H54 (cell line): Measurements from ENCODE around the gene ZSCAN26.

ENCODE experiments used
- DNase-seq: peaks from one replicate; pipeline ENCODE4 v3.0.0; 2011; ENCODE audit warnings: low spot score, mixed read lengths; ENCODE audit not compliant: insufficient read length
- FAIRE-seq: peaks from 3 replicates; lab custom pipeline; 2011; peaks lifted over from hg19 to GRCh38; lab: Jason Lieb, UNC
- POLR2A ChIP-seq: IDR thresholded peaks from 2 replicates; pipeline ENCODE4 v1.6.1; 2011; ENCODE audit warnings: low read depth, mild to moderate bottlenecking, low read length

ZSCAN26 gene

GRCh38 chr6:28266962-28267694, at the start of gene ZSCAN26:
Gene ZSCAN26 (plus strand): TSS chr6:28267143. CDS start chr6:28271920, 4,777 bp downstream.
- DNase-seq = peak; percentile 57
- peak; percentile 82 for FAIRE-seq
- TF ChIP-seq POLR2A = peak; percentile 54

- FAIRE-seq = no peak
Observed at GRCh38 chr6:28217890-28218289, 49.1 kb upstream of the ZSCAN26 start.

GRCh38 chr6:28218312-28219248, 48.4 kb upstream of the ZSCAN26 start:
- DNase-seq (peak; percentile 60), FAIRE-seq (peak; percentile 60)
- TF ChIP-seq POLR2A = peak; percentile 65

More at GRCh38 chr6:28217890-28218289, 49.1 kb upstream of the ZSCAN26 start:
- no peak for TF ChIP-seq POLR2A
- DNase-seq = no peak

GRCh38 chr6:28220257-28221133, 46.4 kb upstream of the ZSCAN26 start:
- TF ChIP-seq POLR2A = no peak
- FAIRE-seq (peak; percentile 38), DNase-seq (no peak)

- TF ChIP-seq POLR2A = no peak
- FAIRE-seq = peak; percentile 20
- no peak for DNase-seq
Observed at GRCh38 chr6:28224131-28225055, 42.5 kb upstream of the ZSCAN26 start.

- FAIRE-seq = peak; percentile 96
- peak; percentile 67 for TF ChIP-seq POLR2A
- peak; percentile 67 for DNase-seq
Observed at GRCh38 chr6:28225056-28225834, 41.7 kb upstream of the ZSCAN26 start, which contains the start of gene ZSCAN9. Gene ZSCAN9 (plus strand): TSS chr6:28225275. CDS start chr6:28227085, 1,810 bp downstream.

- TF ChIP-seq POLR2A = no peak
- no peak for DNase-seq
- no peak for FAIRE-seq
Observed at GRCh38 chr6:28226460-28226859, 40.5 kb upstream of the ZSCAN26 start.

- TF ChIP-seq POLR2A = no peak
- no peak for FAIRE-seq
Observed at GRCh38 chr6:28232785-28233184, 34.2 kb upstream of the ZSCAN26 start.

GRCh38 chr6:28235912-28236452, 31.0 kb upstream of the ZSCAN26 start:
- DNase-seq (no peak), FAIRE-seq (no peak)
- no peak for TF ChIP-seq POLR2A

More at GRCh38 chr6:28232785-28233184, 34.2 kb upstream of the ZSCAN26 start:
- DNase-seq = no peak

GRCh38 chr6:28239636-28240035, 27.3 kb upstream of the ZSCAN26 start:
- FAIRE-seq = no peak
- TF ChIP-seq POLR2A = no peak
- no peak for DNase-seq

GRCh38 chr6:28240471-28240870, 26.5 kb upstream of the ZSCAN26 start:
- DNase-seq (no peak), FAIRE-seq (peak; percentile 23)

More at GRCh38 chr6:28240471-28240870, 26.5 kb upstream of the ZSCAN26 start:
- TF ChIP-seq POLR2A = no peak
